B cell (primary cell): Measurements from ENCODE around the gene UBASH3B. TPM values are rescaled to one million over a fixed set of nuclear protein-coding genes. Genes with fewer than 3 reads are reported as not detected.

Source experiments
- ATAC-seq: fragments of 200-7000 bp; cut with Tn5 transposase; one replicate; pipeline ENCODE4 v1.10.0; 2021; ENCODE audit warnings: low read depth, mild to moderate bottlenecking, moderate number of reproducible peaks, moderate library complexity
- CTCF ChIA-PET: fragments of 350-600 bp; sonication (Branson Sonifier 250); formaldehyde crosslinking; loops from one replicate; lab custom pipeline; 2021; ENCODE audit warnings: antibody characterized with exemption, inconsistent platforms; lab: Charles Lee
- POLR2A ChIA-PET: fragments of 350-600 bp; sonication (Branson Sonifier 250); formaldehyde crosslinking; loops from one replicate; lab custom pipeline; 2021; ENCODE audit warnings: antibody characterized with exemption; lab: Charles Lee
- DNase-seq: peaks from one replicate; pipeline ENCODE4 v3.0.0; 2013
- H2AFZ ChIP-seq: 2 replicates; pipeline ENCODE4 v1.6.1; 2012; ENCODE audit warnings: mild to moderate bottlenecking, low read depth, low read length; ENCODE audit not compliant: insufficient read depth, poor library complexity, severe bottlenecking
- H3K27ac ChIP-seq, 2 donors: 1 replicate in 1 of 2; 2 replicates in 1 of 2; pipeline ENCODE4 v1.5.1; 2012 to 2013; ENCODE audit warnings: low read length in 2 of 2, mild to moderate bottlenecking in 2 of 2, moderate library complexity in 1 of 2
- H3K27me3 ChIP-seq, 4 experiments: fragments of 200-600 bp in 1 of 4; sonication (generic) in 1 of 4; replicated peaks in 1 of 4; 1 replicate in 2 of 4; 2 replicates in 2 of 4; pipeline versions ENCODE4 v1.6.1 to v1.7.0; 2013 to 2016; ENCODE audit warnings: low read length in 3 of 4, mild to moderate bottlenecking in 2 of 4, mixed read lengths in 1 of 4, moderate library complexity in 1 of 4; ENCODE audit not compliant: insufficient read depth in 4 of 4, control insufficient read depth in 3 of 4; ENCODE audit errors: control extremely low read depth in 1 of 4
- H3K36me3 ChIP-seq, 2 experiments: replicated peaks in 1 of 2; 1 replicate in 1 of 2; 2 replicates in 1 of 2; pipeline versions ENCODE4 v1.6.1 to v1.7.1; 2013; ENCODE audit warnings: low read length in 1 of 2; ENCODE audit not compliant: insufficient read depth in 2 of 2, control insufficient read depth in 1 of 2; ENCODE audit errors: control extremely low read depth in 1 of 2, extremely low read depth in 1 of 2
- H3K4me1 ChIP-seq, 2 donors: fragments of 200-600 bp in 1 of 2; sonication (generic) in 1 of 2; 1 replicate in 1 of 2; 2 replicates in 1 of 2; pipeline versions ENCODE4 v1.5.1 to v1.6.1; 2013 to 2017; ENCODE audit warnings: low read length in 2 of 2; ENCODE audit not compliant: control insufficient read depth in 2 of 2, insufficient read depth in 2 of 2
- H3K4me2 ChIP-seq: replicated peaks from 2 replicates; pipeline ENCODE3; 2012; ENCODE audit warnings: mild to moderate bottlenecking, low read depth, low read length; ENCODE audit not compliant: poor library complexity, severe bottlenecking
- H3K4me3 ChIP-seq, 5 experiments: fragments of 200-600 bp in 1 of 5; sonication (generic) in 1 of 5; 1 replicate in 3 of 5; 2 replicates in 2 of 5; pipeline versions ENCODE4 v1.5.1 to v1.7.0; 2011 to 2016; ENCODE audit warnings: low read length in 4 of 5, mild to moderate bottlenecking in 4 of 5, low read depth in 2 of 5, control low read depth in 1 of 5, moderate library complexity in 1 of 5; ENCODE audit not compliant: insufficient read depth in 1 of 5; ENCODE audit errors: control extremely low read depth in 1 of 5, extremely low read depth in 1 of 5
- H3K79me2 ChIP-seq: fragments of 200-600 bp; sonication (generic); one replicate; pipeline ENCODE4 v1.6.0; 2016; ENCODE audit warnings: low read length; ENCODE audit not compliant: control insufficient read depth, insufficient read depth
- H3K9ac ChIP-seq: fragments of 200-600 bp; sonication (generic); 2 replicates; pipeline ENCODE4 v1.6.1; 2017; ENCODE audit warnings: mild to moderate bottlenecking, low read length, moderate library complexity
- H3K9me3 ChIP-seq, 3 donors: one replicate each; pipeline versions ENCODE4 v1.6.1 to v1.7.1; 2013; ENCODE audit warnings: low read length in 2 of 3; ENCODE audit not compliant: control insufficient read depth in 2 of 3, insufficient read depth in 1 of 3; ENCODE audit errors: control extremely low read depth in 1 of 3
- H4K20me1 ChIP-seq: 2 replicates; pipeline ENCODE4 v1.6.0; 2012; ENCODE audit warnings: mild to moderate bottlenecking, low read length; ENCODE audit not compliant: insufficient read depth, control insufficient read depth, poor library complexity, severe bottlenecking
- H3K27ac Mint-ChIP-seq: one replicate; pipeline ENCODE4 v1.8.0; 2021; ENCODE audit warnings: mixed read lengths
- H3K27me3 Mint-ChIP-seq: one replicate; pipeline ENCODE4 v1.8.0; 2021; ENCODE audit warnings: mixed read lengths
- H3K4me1 Mint-ChIP-seq: one replicate; pipeline ENCODE4 v1.8.0; 2021; ENCODE audit warnings: mixed read lengths
- H3K4me3 Mint-ChIP-seq: one replicate; pipeline ENCODE4 v1.8.0; 2021; ENCODE audit warnings: mixed read lengths
- H3K9me3 Mint-ChIP-seq: one replicate; pipeline ENCODE4 v1.8.0; 2022; ENCODE audit warnings: mixed read lengths; ENCODE audit not compliant: insufficient read depth
- EZH2 ChIP-seq: IDR thresholded peaks from 2 replicates; pipeline ENCODE4 v1.6.1; 2012; ENCODE audit warnings: borderline replicate concordance, low read depth, mild to moderate bottlenecking, moderate library complexity, low read length; ENCODE audit not compliant: insufficient read depth, poor library complexity, severe bottlenecking
- WGBS: methylation state at CpG from one replicate; pipeline ENCODE4 v1.1.5; 2013; ENCODE audit warnings: missing lambda C conversion rate; ENCODE audit not compliant: insufficient coverage; 5-methylcytosine and 5-hydroxymethylcytosine counted together
- intact Hi-C: fragments of 100-400 bp; cut with micrococcal nuclease; formaldehyde crosslinking; loops from one replicate; pipeline ENCODE4 v1.10.0; 2022
- polyA plus RNA-seq: library from polyadenylated mRNA; depleted of rRNA; stranded (reverse); fragments of >200 nt; gene quantifications from 2 replicates; pipeline ENCODE4 v1.2.3, GENCODE V29; 2012
- total RNA-seq, 2 donors: library from RNA; stranded (reverse); fragments of 120-200 nt in 1 of 2; gene quantifications; 1 replicate in 1 of 2; 2 replicates in 1 of 2; pipeline versions ENCODE4 v1.2.3 to v1.2.4, GENCODE V29; 2013 to 2022
- TF ChIP-seq, protein P1 (sequence below): fragments of 200-600 bp; IDR thresholded peaks from one replicate; pipeline ENCODE4 v1.8.0; 2022; ENCODE audit warnings: antibody characterized with exemption, mild to moderate bottlenecking

UBASH3B gene
- total and polyA plus RNA-seq, 2 donors (not counting 1 experiment from before 2014, with no cell fraction given), result 2.3 to 3.6 TPM

DNA sequence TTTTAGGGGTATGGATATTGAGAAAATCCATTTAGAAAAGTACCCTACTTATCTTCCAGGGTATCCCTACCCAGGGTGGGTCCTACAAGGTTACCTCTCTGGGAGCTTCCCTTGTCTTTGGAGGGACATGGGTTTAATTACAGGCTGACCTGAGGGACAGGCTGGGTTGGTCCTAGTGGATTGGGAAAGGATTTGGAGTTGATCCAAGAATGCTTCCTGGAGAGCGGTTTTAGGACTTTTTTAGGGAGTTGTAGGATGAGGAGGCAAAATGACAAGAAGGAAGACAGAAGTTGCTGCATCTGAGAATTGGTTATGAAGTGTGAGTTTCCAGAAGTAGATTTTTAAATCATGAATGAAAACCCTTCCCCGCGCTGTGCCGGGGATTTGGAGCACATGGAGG is 121.0 kb downstream of the UBASH3B start:
- no peaks in the 10 kb centered on the region for H3K9me3 ChIP-seq
- ATAC-seq (no peak), DNase-seq (no peak)
- Mint-ChIP-seq H3K9me3 (no peaks in the 10 kb centered on the region), H3K4me1 (peaks cover 6% of the 10 kb centered on the region), H3K27ac (no peak overlapping the region), H3K27me3 (peaks cover 5% of the 10 kb centered on the region), H3K4me3 (no peak overlapping the region)
- no peaks in the 10 kb centered on the region for H3K79me2 ChIP-seq
- no peak overlapping the region for H2AFZ ChIP-seq
- CTCF ChIA-PET, result interaction anchor here (0.7 to 2.3 kb wide), 2 partner anchors 22 to 196 kb away, joined by 3 to 7 read pairs; no protein-coding TSS in a partner anchor
- no peaks in the 10 kb centered on the region for H4K20me1 ChIP-seq
- peaks cover 0 to 2% of the 10 kb centered on the region in 2 experiments for H3K36me3 ChIP-seq
- no peak for TF ChIP-seq EZH2
- TF ChIP-seq, protein P1, sequence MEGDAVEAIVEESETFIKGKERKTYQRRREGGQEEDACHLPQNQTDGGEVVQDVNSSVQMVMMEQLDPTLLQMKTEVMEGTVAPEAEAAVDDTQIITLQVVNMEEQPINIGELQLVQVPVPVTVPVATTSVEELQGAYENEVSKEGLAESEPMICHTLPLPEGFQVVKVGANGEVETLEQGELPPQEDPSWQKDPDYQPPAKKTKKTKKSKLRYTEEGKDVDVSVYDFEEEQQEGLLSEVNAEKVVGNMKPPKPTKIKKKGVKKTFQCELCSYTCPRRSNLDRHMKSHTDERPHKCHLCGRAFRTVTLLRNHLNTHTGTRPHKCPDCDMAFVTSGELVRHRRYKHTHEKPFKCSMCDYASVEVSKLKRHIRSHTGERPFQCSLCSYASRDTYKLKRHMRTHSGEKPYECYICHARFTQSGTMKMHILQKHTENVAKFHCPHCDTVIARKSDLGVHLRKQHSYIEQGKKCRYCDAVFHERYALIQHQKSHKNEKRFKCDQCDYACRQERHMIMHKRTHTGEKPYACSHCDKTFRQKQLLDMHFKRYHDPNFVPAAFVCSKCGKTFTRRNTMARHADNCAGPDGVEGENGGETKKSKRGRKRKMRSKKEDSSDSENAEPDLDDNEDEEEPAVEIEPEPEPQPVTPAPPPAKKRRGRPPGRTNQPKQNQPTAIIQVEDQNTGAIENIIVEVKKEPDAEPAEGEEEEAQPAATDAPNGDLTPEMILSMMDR, result no peak
- H3K4me1 ChIP-seq, result no peaks in the 10 kb centered on the region
- WGBS, result 100% methylated on average over 1 of the region's 4 CpGs
- intact Hi-C loops, result no loop called here
- POLR2A ChIA-PET, result no interaction called here
- H3K27ac ChIP-seq, result no peak overlapping the region
- no peak overlapping the region for H3K4me2 ChIP-seq
- no peaks in the 10 kb centered on the region for H3K27me3 ChIP-seq
- no peak overlapping the region for H3K9ac ChIP-seq
- H3K4me3 ChIP-seq, result no peak overlapping the region

DNA sequence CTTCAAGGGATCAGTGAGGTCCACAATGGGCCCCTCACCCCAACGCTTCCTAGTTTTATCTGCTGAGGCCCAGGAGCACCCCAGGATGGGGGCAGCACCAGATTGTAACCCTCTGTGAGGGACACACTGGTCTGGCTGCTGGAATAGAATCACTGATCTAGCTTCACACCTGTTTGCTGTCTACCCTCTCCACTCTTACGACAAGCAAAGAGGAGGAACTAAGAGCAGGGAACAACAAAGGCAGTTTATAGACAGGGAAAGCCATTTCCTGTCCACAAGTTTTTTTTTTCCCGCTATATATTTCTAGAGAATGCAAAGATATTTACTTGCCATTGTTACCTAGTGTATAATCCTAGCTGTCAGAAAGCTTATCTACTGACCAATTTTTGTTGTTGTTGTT is 121.8 kb downstream of the UBASH3B start:
- H3K27ac Mint-ChIP-seq, result no peak overlapping the region

More for the DNA sequence above, 121.8 kb downstream of the UBASH3B start:
- Histone ChIP-seq H3K9me3 (no peaks in the 10 kb centered on the region), H3K27me3 (no peaks in the 10 kb centered on the region), H3K36me3 (peaks cover 0 to 2% of the 10 kb centered on the region in 2 experiments), H3K4me1 (no peaks in the 10 kb centered on the region), H3K4me2 (no peak overlapping the region), H4K20me1 (no peaks in the 10 kb centered on the region), H3K27ac (no peak overlapping the region), H3K79me2 (no peaks in the 10 kb centered on the region), H3K9ac (no peak overlapping the region), H3K4me3 (no peak overlapping the region), H2AFZ (no peak overlapping the region)
- DNase-seq, result no peak
- TF ChIP-seq, protein P1, result no peak
- TF ChIP-seq EZH2, result no peak
- no peak for ATAC-seq
- peaks cover 5% of the 10 kb centered on the region for H3K27me3 Mint-ChIP-seq
- ChIA-PET POLR2A (interaction anchor here (1.1 kb wide), 1 partner anchor 148 kb away, joined by 7 read pairs; no protein-coding TSS in a partner anchor), CTCF (interaction anchor here (1.2 to 8.7 kb wide), 3 partner anchors 21 to 197 kb away, joined by 3 to 240 read pairs (median 7); no protein-coding TSS in a partner anchor)
- intact Hi-C loops, result no loop called here
- no peak overlapping the region for H3K4me3 Mint-ChIP-seq
- H3K9me3 Mint-ChIP-seq, result no peaks in the 10 kb centered on the region
- H3K4me1 Mint-ChIP-seq, result peaks cover 6% of the 10 kb centered on the region
- 86% methylated on average over 1 of the region's 3 CpGs for WGBS
